B cell (primary cell): ENCODE measurements around the gene CCDC141. TPM values are rescaled to one million over a fixed set of nuclear protein-coding genes. Genes with fewer than 3 reads are reported as not detected.
A peak's percentile ranks its signal among the peaks of the same experiment; 100 is the strongest.
"Not testable (repeated sequence)": the region's sequence is repeated elsewhere in the genome, so short reads cannot be mapped to it uniquely, and the experiment has no call there.

Source experiments
- ATAC-seq: fragments of 200-7000 bp; cut with Tn5 transposase; one replicate; pipeline ENCODE4 v1.10.0; 2021; ENCODE audit warnings: low read depth, mild to moderate bottlenecking, moderate number of reproducible peaks, moderate library complexity
- CTCF ChIA-PET: fragments of 350-600 bp; sonication (Branson Sonifier 250); formaldehyde crosslinking; loops from one replicate; lab custom pipeline; 2021; ENCODE audit warnings: antibody characterized with exemption, inconsistent platforms; lab: Charles Lee
- POLR2A ChIA-PET: fragments of 350-600 bp; sonication (Branson Sonifier 250); formaldehyde crosslinking; loops from one replicate; lab custom pipeline; 2021; ENCODE audit warnings: antibody characterized with exemption; lab: Charles Lee
- DNase-seq: peaks from one replicate; pipeline ENCODE4 v3.0.0; 2013
- H2AFZ ChIP-seq: 2 replicates; pipeline ENCODE4 v1.6.1; 2012; ENCODE audit warnings: mild to moderate bottlenecking, low read depth, low read length; ENCODE audit not compliant: insufficient read depth, poor library complexity, severe bottlenecking
- H3K27ac ChIP-seq, 2 donors: 1 replicate in 1 of 2; 2 replicates in 1 of 2; pipeline ENCODE4 v1.5.1; 2012 to 2013; ENCODE audit warnings: low read length in 2 of 2, mild to moderate bottlenecking in 2 of 2, moderate library complexity in 1 of 2
- H3K27me3 ChIP-seq, 4 experiments: fragments of 200-600 bp in 1 of 4; sonication (generic) in 1 of 4; replicated peaks in 1 of 4; 1 replicate in 2 of 4; 2 replicates in 2 of 4; pipeline versions ENCODE4 v1.6.1 to v1.7.0; 2013 to 2016; ENCODE audit warnings: low read length in 3 of 4, mild to moderate bottlenecking in 2 of 4, mixed read lengths in 1 of 4, moderate library complexity in 1 of 4; ENCODE audit not compliant: insufficient read depth in 4 of 4, control insufficient read depth in 3 of 4; ENCODE audit errors: control extremely low read depth in 1 of 4
- H3K36me3 ChIP-seq, 2 experiments: replicated peaks in 1 of 2; 1 replicate in 1 of 2; 2 replicates in 1 of 2; pipeline versions ENCODE4 v1.6.1 to v1.7.1; 2013; ENCODE audit warnings: low read length in 1 of 2; ENCODE audit not compliant: insufficient read depth in 2 of 2, control insufficient read depth in 1 of 2; ENCODE audit errors: control extremely low read depth in 1 of 2, extremely low read depth in 1 of 2
- H3K4me1 ChIP-seq, 2 donors: fragments of 200-600 bp in 1 of 2; sonication (generic) in 1 of 2; 1 replicate in 1 of 2; 2 replicates in 1 of 2; pipeline versions ENCODE4 v1.5.1 to v1.6.1; 2013 to 2017; ENCODE audit warnings: low read length in 2 of 2; ENCODE audit not compliant: control insufficient read depth in 2 of 2, insufficient read depth in 2 of 2
- H3K4me2 ChIP-seq: replicated peaks from 2 replicates; pipeline ENCODE3; 2012; ENCODE audit warnings: mild to moderate bottlenecking, low read depth, low read length; ENCODE audit not compliant: poor library complexity, severe bottlenecking
- H3K4me3 ChIP-seq, 5 experiments: fragments of 200-600 bp in 1 of 5; sonication (generic) in 1 of 5; 1 replicate in 3 of 5; 2 replicates in 2 of 5; pipeline versions ENCODE4 v1.5.1 to v1.7.0; 2011 to 2016; ENCODE audit warnings: low read length in 4 of 5, mild to moderate bottlenecking in 4 of 5, low read depth in 2 of 5, control low read depth in 1 of 5, moderate library complexity in 1 of 5; ENCODE audit not compliant: insufficient read depth in 1 of 5; ENCODE audit errors: control extremely low read depth in 1 of 5, extremely low read depth in 1 of 5
- H3K79me2 ChIP-seq: fragments of 200-600 bp; sonication (generic); one replicate; pipeline ENCODE4 v1.6.0; 2016; ENCODE audit warnings: low read length; ENCODE audit not compliant: control insufficient read depth, insufficient read depth
- H3K9ac ChIP-seq: fragments of 200-600 bp; sonication (generic); 2 replicates; pipeline ENCODE4 v1.6.1; 2017; ENCODE audit warnings: mild to moderate bottlenecking, low read length, moderate library complexity
- H3K9me3 ChIP-seq, 3 donors: one replicate each; pipeline versions ENCODE4 v1.6.1 to v1.7.1; 2013; ENCODE audit warnings: low read length in 2 of 3; ENCODE audit not compliant: control insufficient read depth in 2 of 3, insufficient read depth in 1 of 3; ENCODE audit errors: control extremely low read depth in 1 of 3
- H4K20me1 ChIP-seq: 2 replicates; pipeline ENCODE4 v1.6.0; 2012; ENCODE audit warnings: mild to moderate bottlenecking, low read length; ENCODE audit not compliant: insufficient read depth, control insufficient read depth, poor library complexity, severe bottlenecking
- H3K27ac Mint-ChIP-seq: one replicate; pipeline ENCODE4 v1.8.0; 2021; ENCODE audit warnings: mixed read lengths
- H3K27me3 Mint-ChIP-seq: one replicate; pipeline ENCODE4 v1.8.0; 2021; ENCODE audit warnings: mixed read lengths
- H3K4me1 Mint-ChIP-seq: one replicate; pipeline ENCODE4 v1.8.0; 2021; ENCODE audit warnings: mixed read lengths
- H3K4me3 Mint-ChIP-seq: one replicate; pipeline ENCODE4 v1.8.0; 2021; ENCODE audit warnings: mixed read lengths
- H3K9me3 Mint-ChIP-seq: one replicate; pipeline ENCODE4 v1.8.0; 2022; ENCODE audit warnings: mixed read lengths; ENCODE audit not compliant: insufficient read depth
- CTCF ChIP-seq: fragments of 200-600 bp; IDR thresholded peaks from one replicate; pipeline ENCODE4 v1.8.0; 2022; ENCODE audit warnings: antibody characterized with exemption, mild to moderate bottlenecking
- EZH2 ChIP-seq: IDR thresholded peaks from 2 replicates; pipeline ENCODE4 v1.6.1; 2012; ENCODE audit warnings: borderline replicate concordance, low read depth, mild to moderate bottlenecking, moderate library complexity, low read length; ENCODE audit not compliant: insufficient read depth, poor library complexity, severe bottlenecking
- WGBS: methylation state at CpG from one replicate; pipeline ENCODE4 v1.1.5; 2013; ENCODE audit warnings: missing lambda C conversion rate; ENCODE audit not compliant: insufficient coverage; 5-methylcytosine and 5-hydroxymethylcytosine counted together
- intact Hi-C: fragments of 100-400 bp; cut with micrococcal nuclease; formaldehyde crosslinking; loops from one replicate; pipeline ENCODE4 v1.10.0; 2022
- polyA plus RNA-seq: library from polyadenylated mRNA; depleted of rRNA; stranded (reverse); fragments of >200 nt; gene quantifications from 2 replicates; pipeline ENCODE4 v1.2.3, GENCODE V29; 2012
- total RNA-seq, 2 donors: library from RNA; stranded (reverse); fragments of 120-200 nt in 1 of 2; gene quantifications; 1 replicate in 1 of 2; 2 replicates in 1 of 2; pipeline versions ENCODE4 v1.2.3 to v1.2.4, GENCODE V29; 2013 to 2022

CCDC141 gene
- total and polyA plus RNA-seq, 2 donors (not counting 1 experiment from before 2014, with no cell fraction given): 2.1 to 47.5 TPM

DNA sequence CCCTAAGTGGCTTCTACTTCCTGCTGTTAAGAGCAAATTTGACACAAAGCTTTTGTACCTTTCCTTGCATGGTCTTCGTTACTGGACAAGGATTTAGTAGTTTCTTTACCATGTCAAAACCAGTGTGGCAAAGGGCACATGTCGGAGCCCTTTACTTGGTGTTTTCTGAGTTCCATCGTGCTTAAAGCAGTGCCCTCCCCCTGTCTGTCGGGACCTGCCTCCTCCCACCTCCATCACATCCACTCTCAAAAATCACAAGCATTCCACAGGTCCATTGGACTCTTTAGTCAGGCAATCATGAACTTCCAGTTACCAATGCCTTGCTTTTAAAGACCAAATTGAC, 763 bp downstream of the CCDC141 start:
- Histone ChIP-seq H4K20me1 (no peaks in the 10 kb centered on the region), H3K4me2 (peak overlapping the region; percentile 80), H3K36me3 (peaks cover 0 to 3% of the 10 kb centered on the region in 2 experiments), H3K4me1 (peaks cover 43 to 49% of the 10 kb centered on the region in 2 donors), H3K4me3 (peak overlapping the region; percentile 46 to 83 (median 70)), H2AFZ (peak overlapping the region; percentile 86), H3K79me2 (peaks cover 5% of the 10 kb centered on the region), H3K9ac (peak overlapping the region; percentile 78), H3K9me3 (no peaks in the 10 kb centered on the region), H3K27ac (peak overlapping the region; percentile 81 to 82), H3K27me3 (no peaks in the 10 kb centered on the region)
- Mint-ChIP-seq H3K4me1 (peaks cover 62% of the 10 kb centered on the region), H3K9me3 (peaks cover 3% of the 10 kb centered on the region), H3K4me3 (peak overlapping the region; percentile 94), H3K27ac (peak overlapping the region; percentile 95), H3K27me3 (no peaks in the 10 kb centered on the region)
- ChIA-PET CTCF (interaction anchor here (1.1 to 3.3 kb wide), 5 partner anchors 18 to 158 kb away, joined by 3 to 26 read pairs (median 7); no protein-coding TSS in a partner anchor), POLR2A (interaction anchor here (1.1 kb wide), 1 partner anchor 17 kb away, joined by 6 read pairs; no protein-coding TSS in a partner anchor)
- 33% methylated on average over 4 of the region's 4 CpGs for WGBS
- ATAC-seq (peak; percentile 61), DNase-seq (peak; percentile 48)
- intact Hi-C loops: loop anchor here (2.0 to 10.0 kb wide), 4 partner anchors 16 to 206 kb away; no protein-coding TSS in a partner anchor
- TF ChIP-seq CTCF (no peak), EZH2 (no peak)

DNA sequence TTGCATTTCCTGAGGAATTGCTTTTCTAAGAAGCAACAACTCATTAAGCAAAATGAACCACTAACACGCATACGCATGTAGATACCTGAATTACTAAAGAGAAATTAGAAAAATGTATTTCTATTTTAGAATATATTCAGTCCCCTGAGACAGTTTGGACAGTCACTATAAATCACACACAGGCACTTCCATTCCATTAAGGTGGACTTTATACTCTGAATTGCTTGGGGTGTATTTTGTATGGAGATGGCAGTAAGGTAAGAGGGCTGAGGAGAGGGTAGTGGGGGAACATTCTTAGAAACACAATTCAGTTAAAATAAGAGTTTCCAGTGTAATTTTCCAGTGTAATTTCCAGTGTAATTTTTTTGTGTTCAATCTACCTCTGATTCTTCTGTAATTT, 1.8 kb downstream of the CCDC141 start:
- peaks cover 3% of the 10 kb centered on the region for H3K9me3 Mint-ChIP-seq
- H3K27me3 Mint-ChIP-seq: no peaks in the 10 kb centered on the region
- peak overlapping the region; percentile 94 for H3K4me3 Mint-ChIP-seq
- Histone ChIP-seq H3K9ac (peak overlapping the region; percentile 78), H4K20me1 (no peaks in the 10 kb centered on the region), H3K9me3 (no peaks in the 10 kb centered on the region), H3K27me3 (no peaks in the 10 kb centered on the region), H2AFZ (peak overlapping the region; percentile 86), H3K36me3 (peaks cover 0 to 3% of the 10 kb centered on the region in 2 experiments), H3K79me2 (peaks cover 8% of the 10 kb centered on the region), H3K27ac (peak overlapping the region; percentile 81 to 82), H3K4me3 (peak overlapping the region in 3 of 5 experiments; percentile 11 to 72 (median 46)), H3K4me2 (peak overlapping the region; percentile 80), H3K4me1 (peaks cover 50 to 54% of the 10 kb centered on the region in 2 donors)
- TF ChIP-seq EZH2 (no peak), CTCF (no peak)
- no peak for ATAC-seq
- peaks cover 73% of the 10 kb centered on the region for H3K4me1 Mint-ChIP-seq
- CTCF ChIA-PET: no interaction called here
- POLR2A ChIA-PET: no interaction called here
- intact Hi-C loops: loop anchor here (2.0 to 10.0 kb wide), 4 partner anchors 15 to 207 kb away; no protein-coding TSS in a partner anchor
- no peak for DNase-seq
- H3K27ac Mint-ChIP-seq: peak overlapping the region; percentile 95
- WGBS: no CpG with 5 or more reads among the region's 2 CpGs

GRCh38 chr2:179045602-179046001, 4.3 kb downstream of the CCDC141 start:
- Mint-ChIP-seq H3K27ac (peak overlapping the region; percentile 73), H3K4me3 (peak overlapping the region; percentile 48), H3K4me1 (peaks cover 74% of the 10 kb centered on the region)
- intact Hi-C loops: loop anchor here (5.0 to 10.0 kb wide), 2 partner anchors 52 to 209 kb away; no protein-coding TSS in a partner anchor
- not testable (repeated sequence) for H3K9ac ChIP-seq, H2AFZ ChIP-seq, DNase-seq, H3K9me3 Mint-ChIP-seq, H3K27me3 Mint-ChIP-seq, H3K4me3 ChIP-seq, H4K20me1 ChIP-seq, H3K36me3 ChIP-seq, H3K9me3 ChIP-seq, ATAC-seq, H3K27me3 ChIP-seq
- H3K4me1 ChIP-seq: peaks cover 42 to 50% of the 10 kb centered on the region in 2 donors
- H3K4me2 ChIP-seq: peak overlapping the region; percentile 1
- peaks cover 23% of the 10 kb centered on the region for H3K79me2 ChIP-seq
- H3K27ac ChIP-seq: peak overlapping the region in 1 of 2 donors; percentile 36
- WGBS: no CpG with 5 or more reads among the region's 1 CpG
- CTCF ChIA-PET: interaction anchor here (1.5 to 1.6 kb wide), 2 partner anchors 26 to 84 kb away, joined by 4 to 5 read pairs; no protein-coding TSS in a partner anchor
- POLR2A ChIA-PET: interaction anchor here (1.1 kb wide), 1 partner anchor 14 kb away, joined by 3 read pairs; no protein-coding TSS in a partner anchor
